SK-N-SH (cell line): Measurements from ENCODE around the gene CAP2. TPM values are rescaled to one million over a fixed set of nuclear protein-coding genes. Genes with fewer than 3 reads are reported as not detected.

Experiments used
- CTCF ChIA-PET: fragments of 300-600, 350-600 bp; formaldehyde crosslinking; extraction: SDS; loops from one replicate; lab custom pipeline; 2021; lab: Yijun Ruan, JAX
- POLR2A ChIA-PET: fragments of 350-600 bp; sonication (Branson Sonifier 250); formaldehyde crosslinking; extraction: SDS; loops from one replicate; lab custom pipeline; 2020; ENCODE audit warnings: antibody characterized with exemption, inconsistent platforms; lab: Yijun Ruan, JAX
- DNase-seq: peaks from one replicate; pipeline ENCODE4 v3.0.0; 2012
- H2AFZ ChIP-seq: fragments of 200-600 bp; sonication (generic); 2 replicates; pipeline ENCODE4 v1.8.1; 2016; ENCODE audit warnings: antibody characterized with exemption, mild to moderate bottlenecking, low read depth
- H3F3A ChIP-seq: fragments of 200-600 bp; sonication (generic); replicated peaks from 2 replicates; pipeline ENCODE3; 2016; ENCODE audit warnings: antibody characterized with exemption, mild to moderate bottlenecking; ENCODE audit not compliant: insufficient read depth
- H3K27ac ChIP-seq, 2 experiments: fragments of 200-500 bp in 1 of 2; fragments of 200-600 bp in 1 of 2; sonication (Bioruptor generic) in 1 of 2; sonication (generic), shearing (Covaris generic) in 1 of 2; 2 replicates each; pipeline versions ENCODE4 v1.5.1 to v1.6.1; 2014 to 2016; ENCODE audit warnings: low read depth in 2 of 2, inconsistent platforms in 1 of 2, low read length in 1 of 2, mild to moderate bottlenecking in 1 of 2, mixed read lengths in 1 of 2
- H3K27me3 ChIP-seq: fragments of 200-600 bp; sonication (generic), shearing (Covaris generic); 2 replicates; pipeline ENCODE4 v1.6.1; 2016; ENCODE audit warnings: mixed run types; ENCODE audit not compliant: insufficient read depth
- H3K36me3 ChIP-seq, 2 experiments: fragments of 200-500 bp in 1 of 2; fragments of 200-600 bp in 1 of 2; sonication (Bioruptor generic) in 1 of 2; sonication (generic) in 1 of 2; replicated peaks in 1 of 2; 2 replicates each; pipeline versions ENCODE3 to v1.5.1; 2014 to 2016; ENCODE audit warnings: low read length in 1 of 2, mild to moderate bottlenecking in 1 of 2; ENCODE audit not compliant: insufficient read depth in 2 of 2, control insufficient read depth in 1 of 2
- H3K4me1 ChIP-seq, 2 experiments: fragments of 200-500 bp in 1 of 2; fragments of 200-600 bp in 1 of 2; sonication (Bioruptor generic) in 1 of 2; sonication (generic), shearing (Covaris generic) in 1 of 2; 2 replicates each; pipeline versions ENCODE4 v1.5.1 to v1.6.1; 2014 to 2016; ENCODE audit warnings: low read depth in 1 of 2, low read length in 1 of 2, mixed run types in 1 of 2; ENCODE audit not compliant: insufficient read depth in 2 of 2, control insufficient read depth in 1 of 2
- H3K4me2 ChIP-seq: fragments of 200-600 bp; sonication (generic), shearing (Covaris generic); 2 replicates; pipeline ENCODE4 v1.6.1; 2017; ENCODE audit warnings: mixed run types
- H3K4me3 ChIP-seq, 2 experiments: fragments of 200-500 bp in 1 of 2; fragments of 200-600 bp in 1 of 2; sonication (Bioruptor generic) in 1 of 2; sonication (generic), shearing (Covaris generic) in 1 of 2; 2 replicates each; pipeline versions ENCODE4 v1.5.1 to v1.8.1; 2014 to 2016; ENCODE audit warnings: low read depth in 2 of 2, inconsistent platforms in 1 of 2, low read length in 1 of 2, mild to moderate bottlenecking in 1 of 2, mixed read lengths in 1 of 2, moderate library complexity in 1 of 2
- H3K79me2 ChIP-seq: fragments of 200-600 bp; sonication (generic); 2 replicates; pipeline ENCODE4 v1.8.1; 2017; ENCODE audit warnings: mild to moderate bottlenecking; ENCODE audit not compliant: insufficient read depth
- H3K9ac ChIP-seq: fragments of 200-600 bp; sonication (generic); 2 replicates; pipeline ENCODE4 v1.6.1; 2017; ENCODE audit warnings: mixed run types
- H3K9me2 ChIP-seq: fragments of 200-600 bp; sonication (generic); 2 replicates; pipeline ENCODE4 v1.6.1; 2017; ENCODE audit warnings: mixed run types
- H3K9me3 ChIP-seq: fragments of 200-600 bp; sonication (generic); 2 replicates; pipeline ENCODE4 v1.6.1; 2017; ENCODE audit warnings: mixed run types, mild to moderate bottlenecking, moderate library complexity
- H4K20me1 ChIP-seq: fragments of 200-600 bp; sonication (generic); 2 replicates; pipeline ENCODE4 v1.6.1; 2017; ENCODE audit warnings: mild to moderate bottlenecking, mixed run types; ENCODE audit not compliant: insufficient read depth
- CHD2 ChIP-seq: fragments of 150-350 bp; IDR thresholded peaks from 2 replicates; pipeline ENCODE4 v1.6.1; 2018; ENCODE audit warnings: low read length; ENCODE audit not compliant: partially characterized antibody
- EP300 ChIP-seq, 2 experiments: IDR thresholded peaks; 2 replicates each; pipeline versions ENCODE4 v1.4.0 to v1.6.1; 2012; ENCODE audit warnings: borderline replicate concordance in 1 of 2, low read depth in 1 of 2, low read length in 1 of 2
- FOSL2 ChIP-seq: IDR thresholded peaks from 2 replicates; pipeline ENCODE4 v1.4.0; 2012; ENCODE audit warnings: low read depth, mild to moderate bottlenecking, moderate library complexity, borderline replicate concordance
- FOXM1 ChIP-seq: IDR thresholded peaks from 2 replicates; pipeline ENCODE4 v1.4.0; 2012; ENCODE audit warnings: low read depth, mild to moderate bottlenecking
- GABPA ChIP-seq: IDR thresholded peaks from 2 replicates; pipeline ENCODE4 v1.4.0; 2012; ENCODE audit warnings: low read depth, mild to moderate bottlenecking
- JUND ChIP-seq: IDR thresholded peaks from 2 replicates; pipeline ENCODE4 v1.4.0; 2012
- MAX ChIP-seq: IDR thresholded peaks from 2 replicates; pipeline ENCODE4 v1.4.0; 2012; ENCODE audit warnings: low read depth
- MEF2A ChIP-seq: IDR thresholded peaks from 2 replicates; pipeline ENCODE4 v1.4.0; 2012; ENCODE audit warnings: low read depth, borderline replicate concordance
- NFIC ChIP-seq: IDR thresholded peaks from 2 replicates; pipeline ENCODE4 v1.4.0; 2012; ENCODE audit warnings: borderline replicate concordance
- NRF1 ChIP-seq: IDR thresholded peaks from 2 replicates; pipeline ENCODE4 v1.6.1; 2012; ENCODE audit warnings: low read depth, mild to moderate bottlenecking, low read length
- PBX3 ChIP-seq: IDR thresholded peaks from 2 replicates; pipeline ENCODE4; 2012
- POLR2AphosphoS5 ChIP-seq: IDR thresholded peaks from 2 replicates; pipeline ENCODE4 v1.6.1; 2012; ENCODE audit warnings: low read depth, low read length
- RCOR1 ChIP-seq: fragments of 150-350 bp; IDR thresholded peaks from 2 replicates; pipeline ENCODE4 v1.6.1; 2017; ENCODE audit warnings: antibody characterized with exemption, low read length
- REST ChIP-seq: IDR thresholded peaks from 2 replicates; pipeline ENCODE4 v1.6.1; 2012; ENCODE audit warnings: mild to moderate bottlenecking, low read depth, low read length, moderate library complexity
- TAF1 ChIP-seq: IDR thresholded peaks from 2 replicates; pipeline ENCODE4 v1.6.1; 2012; ENCODE audit warnings: low read depth, mild to moderate bottlenecking, low read length, moderate library complexity, borderline replicate concordance
- TCF12 ChIP-seq: IDR thresholded peaks from 2 replicates; pipeline ENCODE4 v1.4.0; 2012
- USF1 ChIP-seq: IDR thresholded peaks from 2 replicates; pipeline ENCODE4 v1.4.0; 2012; ENCODE audit warnings: low read depth, borderline replicate concordance
- YY1 ChIP-seq: IDR thresholded peaks from 2 replicates; pipeline ENCODE4 v1.4.0; 2012; ENCODE audit warnings: low read depth, mild to moderate bottlenecking
- ZBTB33 ChIP-seq: IDR thresholded peaks from 2 replicates; pipeline ENCODE4 v1.4.0; 2012; ENCODE audit warnings: low read depth, borderline replicate concordance
- WGBS: methylation state at CpG from one replicate; pipeline ENCODE4 v1.1.6; 2017; ENCODE audit warnings: low lambda C conversion rate; 5-methylcytosine and 5-hydroxymethylcytosine counted together
- polyA plus RNA-seq, 3 experiments: library from polyadenylated mRNA; depleted of rRNA; stranded (reverse); fragments of >200 nt; gene quantifications; 2 replicates each; pipeline ENCODE4 v1.2.3, GENCODE V29; 2012

CAP2 gene
- polyA plus RNA-seq, 1 of the 3 experiments (the other 2 are of a cell fraction): 8.5 TPM

- TF ChIP-seq NFIC: no peak
These were observed 109.7 kb downstream of the CAP2 start (continued) for GRCh38 chr6:17503051-17503450.

- no peaks in the 10 kb centered on the region for H3K79me2 ChIP-seq
- no peak for DNase-seq
- no peak for TF ChIP-seq JUND
- no peak for TF ChIP-seq GABPA
- TF ChIP-seq FOXM1: no peak
- no peak for TF ChIP-seq NRF1
- TF ChIP-seq MAX: no peak
- no peak for TF ChIP-seq YY1
- no peak for TF ChIP-seq TCF12
- TF ChIP-seq ZBTB33: no peak
- no peak for TF ChIP-seq FOSL2
- no peak for TF ChIP-seq POLR2AphosphoS5
- TF ChIP-seq RCOR1: no peak
- no peak for TF ChIP-seq REST
- TF ChIP-seq EP300 (IDR thresholded peaks at IDR 0.05; ENCODE audit: borderline replicate concordance in 1 of 2, low read depth in 1 of 2, low read length in 1 of 2): no peak
- no peak for TF ChIP-seq USF1
- TF ChIP-seq TAF1: no peak
- TF ChIP-seq CHD2: no peak
- no peak for TF ChIP-seq MEF2A
- no peak for TF ChIP-seq PBX3
- H3K4me2 ChIP-seq: no peak overlapping the region
- no peaks in the 10 kb centered on the region for H4K20me1 ChIP-seq
- H3K9me3 ChIP-seq: no peaks in the 10 kb centered on the region
- POLR2A ChIA-PET: no interaction called here
- peaks cover 0 to 4% of the 10 kb centered on the region in 2 experiments for H3K36me3 ChIP-seq
- peaks cover 6% of the 10 kb centered on the region for H3F3A ChIP-seq
- no peak overlapping the region for H3K27ac ChIP-seq
- no peak overlapping the region for H3K4me3 ChIP-seq
- no peaks in the 10 kb centered on the region for H3K27me3 ChIP-seq
- H3K9me2 ChIP-seq: no peaks in the 10 kb centered on the region
- CTCF ChIA-PET: interaction anchor here (2.0 to 2.9 kb wide), 2 partner anchors 13 to 16 kb away, joined by 5 to 10 read pairs; no protein-coding TSS in a partner anchor
- no peak overlapping the region for H3K9ac ChIP-seq
- no peaks in the 10 kb centered on the region for H3K4me1 ChIP-seq
- WGBS: 82% methylated on average over 1 of the region's 1 CpG
- H2AFZ ChIP-seq: no peak overlapping the region
These were observed 110.6 kb downstream of the CAP2 start for GRCh38 chr6:17504005-17504404.
